GM12891 (cell line): Measurements from ENCODE around the gene ZNF862.
"Not testable (repeated sequence)": the region's sequence is repeated elsewhere in the genome, so short reads cannot be mapped to it uniquely, and the experiment has no call there.

Experiments
- DNase-seq: peaks from one replicate; pipeline ENCODE4 v3.0.0; 2011; ENCODE audit warnings: low spot score; ENCODE audit not compliant: insufficient read length
- FAIRE-seq: peaks from 2 replicates; lab custom pipeline; 2011; peaks lifted over from hg19 to GRCh38; lab: Jason Lieb, UNC
- PAX5 ChIP-seq: IDR thresholded peaks from 2 replicates; pipeline ENCODE4 v1.6.1; 2011; ENCODE audit warnings: low read length, moderate library complexity, mild to moderate bottlenecking; ENCODE audit not compliant: insufficient read depth, severe bottlenecking
- POLR2A ChIP-seq: IDR thresholded peaks from 2 replicates; pipeline ENCODE4 v1.6.1; 2011; ENCODE audit warnings: low read depth, low read length, control low read depth
- POLR2AphosphoS5 ChIP-seq: IDR thresholded peaks from 2 replicates; pipeline ENCODE4 v1.6.1; 2011; ENCODE audit warnings: low read depth, low read length, control low read depth
- POU2F2 ChIP-seq: IDR thresholded peaks from 2 replicates; pipeline ENCODE4 v1.6.1; 2011; ENCODE audit warnings: low read depth, mild to moderate bottlenecking, control low read depth, low read length, moderate library complexity
- SPI1 ChIP-seq: IDR thresholded peaks from 2 replicates; pipeline ENCODE4 v1.6.1; 2011; ENCODE audit warnings: low read depth, low read length, control low read depth
- TAF1 ChIP-seq: IDR thresholded peaks from 2 replicates; pipeline ENCODE4 v1.6.1; 2011; ENCODE audit warnings: low read depth, low read length, control low read depth

ZNF862 gene

DNA sequence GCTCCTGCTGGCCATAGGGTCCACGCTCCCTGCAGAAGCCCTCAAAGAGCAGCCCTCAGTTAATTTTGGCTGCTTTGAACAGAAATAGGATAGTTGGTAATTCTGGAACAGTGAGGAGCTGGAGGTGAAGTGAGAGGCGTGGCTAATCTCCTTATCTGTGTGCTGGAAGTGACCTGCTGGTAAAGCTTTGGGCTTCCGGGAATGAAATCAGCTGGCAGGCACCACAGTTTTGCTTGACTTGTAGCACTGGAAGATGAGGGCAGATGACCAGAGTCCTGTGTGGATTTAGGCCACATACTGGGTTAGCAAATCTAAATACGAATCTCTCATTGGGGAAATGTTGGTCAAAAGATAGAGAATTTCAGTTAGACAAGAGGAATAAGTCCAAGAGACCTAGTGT lies 45.8 kb downstream of the ZNF862 start:
- TF ChIP-seq POLR2A (no peak), PAX5 (no peak), SPI1 (no peak), TAF1 (no peak), POU2F2 (no peak), POLR2AphosphoS5 (no peak)
- no peak for FAIRE-seq
- DNase-seq: no peak

DNA sequence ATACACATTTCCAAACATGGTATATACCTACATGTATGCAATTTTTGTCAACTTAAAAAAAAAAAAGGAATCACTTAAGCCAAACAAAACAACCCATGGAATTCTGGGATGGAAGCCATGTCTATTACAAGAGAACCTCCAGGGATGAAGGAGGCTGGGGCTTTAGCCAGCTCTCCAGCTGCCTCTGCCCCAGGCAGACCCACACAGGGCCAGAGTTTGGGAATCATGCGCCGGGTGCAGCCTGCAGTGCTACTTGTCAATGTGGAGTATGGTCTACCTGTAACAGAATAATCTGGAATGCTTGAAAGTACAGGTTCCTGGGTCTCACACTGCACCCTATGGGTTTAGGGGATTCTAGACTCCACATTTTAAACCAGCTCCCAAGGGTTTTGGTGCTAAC lies 46.4 kb downstream of the ZNF862 start:
- FAIRE-seq (no peak), DNase-seq (no peak)
- TF ChIP-seq PAX5: no peak
- TF ChIP-seq SPI1: no peak
- no peak for TF ChIP-seq TAF1
- no peak for TF ChIP-seq POLR2AphosphoS5
- no peak for TF ChIP-seq POLR2A
- no peak for TF ChIP-seq POU2F2

DNA sequence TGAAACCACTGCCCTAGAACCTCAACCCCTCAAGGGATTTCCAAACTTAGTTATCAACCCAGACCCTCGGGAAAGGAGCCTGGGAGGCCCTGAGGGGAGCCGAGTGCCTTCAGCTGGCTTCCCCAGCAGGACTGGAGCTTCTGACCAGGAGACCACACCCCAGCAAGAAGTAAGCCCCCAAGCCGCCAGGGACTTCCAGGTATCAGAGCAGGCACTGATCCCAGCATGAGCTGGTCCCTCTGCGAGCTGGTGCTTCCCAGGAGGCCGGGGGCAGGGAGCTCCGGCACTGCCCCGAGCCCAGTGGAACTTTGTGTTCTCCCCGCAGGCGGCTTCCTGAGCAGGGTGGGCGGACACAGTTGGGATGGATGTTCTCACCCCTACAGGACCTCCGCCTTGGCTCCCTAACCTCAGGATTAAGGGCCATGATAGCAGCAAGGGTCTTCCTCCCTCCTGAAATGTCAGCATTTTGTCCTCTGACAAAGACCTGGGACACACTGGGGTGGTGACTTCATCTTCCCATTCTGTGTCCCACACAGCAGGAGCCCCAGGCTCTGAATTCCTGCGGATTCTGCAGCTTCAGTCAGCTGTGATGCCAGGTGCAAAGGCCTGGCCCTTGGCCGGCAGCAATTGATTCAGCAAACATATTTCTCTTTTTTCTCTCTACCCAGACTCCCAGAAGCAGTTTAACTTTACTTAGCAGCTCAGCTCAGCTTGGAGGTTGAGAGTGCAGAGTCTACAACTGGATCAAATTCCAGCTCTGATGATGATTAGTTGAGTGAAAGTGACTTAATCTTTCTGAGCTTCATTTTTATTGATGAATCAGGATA lies 47.2 kb downstream of the ZNF862 start:
- DNase-seq: no peak
- no peak for TF ChIP-seq POLR2AphosphoS5
- no peak for TF ChIP-seq PAX5
- TF ChIP-seq TAF1: no peak
- no peak for TF ChIP-seq POLR2A
- TF ChIP-seq POU2F2: no peak
- no peak for TF ChIP-seq SPI1
- no peak for FAIRE-seq

DNA sequence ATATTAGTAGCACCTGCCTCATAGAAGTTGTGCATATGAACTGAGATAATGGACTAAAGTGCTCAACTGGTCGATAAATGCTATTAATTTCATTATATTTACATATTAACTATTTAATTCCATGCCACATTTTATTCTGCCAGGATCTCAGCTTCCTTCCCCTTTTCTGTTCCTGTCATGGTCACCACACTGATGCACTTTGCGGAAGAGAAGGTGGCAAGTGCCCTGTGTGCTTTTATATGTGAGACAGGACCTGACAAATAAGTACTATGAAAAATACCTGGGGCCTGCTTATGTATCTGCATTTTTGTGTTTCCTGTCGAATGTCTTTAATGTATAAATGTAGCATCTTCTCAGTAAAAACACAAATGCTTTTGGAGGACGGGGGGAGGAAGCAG lies 47.8 kb downstream of the ZNF862 start:
- TF ChIP-seq POLR2AphosphoS5 (no peak), SPI1 (no peak), PAX5 (no peak)
- DNase-seq (no peak), FAIRE-seq (no peak)

DNA sequence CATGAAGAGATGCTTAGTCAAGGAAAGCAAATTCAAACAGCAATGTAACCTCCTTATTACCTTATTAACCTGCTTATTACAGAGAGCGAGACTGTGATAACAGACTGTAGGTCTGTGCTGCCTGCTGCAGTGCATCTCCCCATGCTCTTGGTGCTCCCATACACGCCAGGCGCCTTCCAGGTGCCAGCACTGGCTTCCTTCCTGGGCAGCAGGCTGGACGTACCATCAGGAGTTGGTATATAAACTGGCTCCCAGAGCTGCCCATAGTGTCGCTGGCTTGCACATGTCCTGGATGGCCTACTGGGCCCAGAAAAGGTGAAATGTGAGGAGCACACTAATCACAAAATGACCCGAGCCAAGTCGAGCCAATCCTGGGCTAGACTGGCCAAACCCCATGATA lies 49.1 kb downstream of the ZNF862 start:
- no peak for FAIRE-seq
- no peak for TF ChIP-seq POLR2A
- no peak for TF ChIP-seq TAF1
- TF ChIP-seq POLR2AphosphoS5: no peak
- TF ChIP-seq POU2F2: no peak
- TF ChIP-seq SPI1: no peak
- no peak for TF ChIP-seq PAX5
- DNase-seq: no peak

DNA sequence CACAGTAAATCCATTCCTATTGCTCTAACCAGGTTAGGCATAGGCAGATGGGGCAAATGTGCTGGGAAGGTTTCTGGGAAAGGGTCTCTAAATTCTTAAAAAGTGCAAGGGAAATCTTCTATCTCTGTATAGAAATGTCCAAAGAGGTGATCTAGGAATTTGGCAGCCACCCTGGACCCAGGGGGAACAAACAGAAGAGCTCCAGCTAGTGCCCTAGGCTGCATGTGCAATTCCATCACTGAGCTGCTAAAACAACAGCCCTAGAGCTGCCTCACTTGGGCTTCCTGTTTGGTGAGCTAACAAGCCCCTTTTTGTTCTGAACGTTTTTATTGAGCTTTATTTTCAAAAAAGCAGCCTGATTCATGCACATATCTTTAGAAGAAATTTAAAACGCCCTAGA lies 52.5 kb downstream of the ZNF862 start:
- not testable (repeated sequence) for FAIRE-seq, DNase-seq

DNA sequence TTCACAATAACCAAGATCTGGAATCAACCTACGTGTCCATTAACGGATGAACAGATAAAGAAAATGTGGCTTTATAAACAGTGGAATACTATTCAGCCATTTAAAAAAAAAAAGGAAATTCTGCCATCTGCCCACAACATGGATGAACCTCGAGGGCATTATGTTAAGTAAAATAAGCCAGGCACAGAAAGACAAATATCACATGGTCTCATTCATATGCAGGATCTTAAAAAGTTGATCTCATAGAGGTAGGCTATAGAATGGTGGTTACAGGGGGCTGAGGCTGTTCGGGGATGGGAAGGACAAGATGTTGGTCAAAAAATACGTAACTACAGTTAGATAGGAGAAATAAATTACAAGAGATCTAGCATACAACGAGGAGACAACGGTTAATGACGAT lies 56.8 kb downstream of the ZNF862 start:
- not testable (repeated sequence) for FAIRE-seq

DNA sequence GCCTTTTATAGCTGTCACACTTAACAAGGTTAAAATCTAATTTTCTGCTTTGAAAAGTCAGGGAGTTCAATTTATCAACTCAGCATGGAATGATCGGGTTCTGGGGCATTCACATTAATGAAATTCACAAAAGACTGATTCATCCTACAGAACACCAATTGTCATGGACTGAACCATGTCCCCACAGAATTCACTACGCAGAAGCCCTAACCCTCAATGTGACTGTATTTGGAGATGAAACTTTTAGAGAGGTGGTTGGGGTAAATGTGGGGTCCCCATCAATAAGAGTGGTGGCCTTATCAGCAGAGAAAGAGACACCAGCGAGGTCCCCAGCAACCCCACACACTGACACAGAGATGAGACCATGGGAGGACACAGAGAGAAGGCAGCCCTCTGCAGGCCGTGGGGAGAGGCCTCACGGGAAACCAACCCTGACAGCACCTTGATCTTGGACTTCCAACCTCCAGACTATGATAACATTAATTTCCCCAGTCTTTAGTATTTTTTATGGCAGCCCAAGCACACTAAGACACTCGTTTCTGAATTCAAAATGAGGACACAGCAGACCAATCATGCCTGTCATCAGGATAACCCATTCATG lies 69.7 kb downstream of the ZNF862 start:
- DNase-seq, FAIRE-seq: not testable (repeated sequence)

More for the DNA sequence above, 56.8 kb downstream of the ZNF862 start:
- not testable (repeated sequence) for DNase-seq

DNA sequence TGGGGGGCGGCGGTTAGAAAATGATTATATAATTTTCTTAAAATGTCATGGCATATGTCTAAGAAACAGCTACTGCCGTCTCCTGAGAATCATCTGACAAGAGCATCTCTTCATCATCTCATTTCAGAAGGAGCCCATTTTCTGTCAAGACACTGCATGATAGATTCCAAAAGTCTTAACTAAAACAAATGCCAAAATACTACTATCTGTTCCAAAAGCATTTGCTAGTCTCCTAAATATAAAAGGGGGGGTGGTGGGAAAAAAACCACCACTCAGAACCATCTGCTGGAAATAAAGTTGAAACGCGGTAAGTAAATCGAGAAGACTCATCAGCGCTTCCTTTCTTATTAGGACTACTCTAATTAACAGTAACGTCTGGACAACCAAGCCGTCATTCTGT lies 72.0 kb downstream of the ZNF862 start:
- DNase-seq, FAIRE-seq: not testable (repeated sequence)

DNA sequence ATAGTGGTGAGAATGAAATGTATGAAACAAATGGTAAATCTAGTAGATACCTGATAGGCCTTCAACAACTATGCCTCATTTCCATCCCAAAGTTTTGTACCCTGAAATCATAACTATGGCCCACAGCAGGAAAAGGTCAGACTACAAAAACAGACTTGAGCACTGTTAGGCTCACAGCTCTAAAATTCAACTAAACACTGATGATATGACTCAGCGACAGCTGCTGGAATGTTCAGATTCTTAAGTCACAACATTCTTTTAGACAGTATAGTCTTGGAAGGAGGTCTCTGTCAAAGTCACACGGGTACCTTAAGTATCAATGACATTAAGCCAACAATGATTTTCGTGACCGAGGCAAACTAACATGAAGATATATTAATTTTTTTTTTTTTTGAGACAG lies 74.0 kb downstream of the ZNF862 start:
- not testable (repeated sequence) for DNase-seq

More for the DNA sequence above, 74.0 kb downstream of the ZNF862 start:
- not testable (repeated sequence) for FAIRE-seq
